NCI-H1694 treated with DMSO at 0.1 percent for 48 hours (cell line): Measurements from ENCODE around the gene PML.

ENCODE experiments used
- DNase-seq: peaks from one replicate; lab custom pipeline; 2025; lab: John Stamatoyannopoulos, UW

PML gene

GRCh38 chr15:74008901-74009300 lies 14.4 kb downstream of the PML start:
- DNase-seq: no peak

- no peak for DNase-seq
Observed at GRCh38 chr15:74010929-74011540, 16.5 kb downstream of the PML start.

- no peak for DNase-seq
Observed at GRCh38 chr15:74011610-74012009, 17.1 kb downstream of the PML start.

GRCh38 chr15:74013374-74013894 lies 18.9 kb downstream of the PML start:
- DNase-seq: no peak

GRCh38 chr15:74019734-74020133 lies 25.2 kb downstream of the PML start:
- DNase-seq: no peak

GRCh38 chr15:74022706-74023470 lies 28.4 kb downstream of the PML start:
- no peak for DNase-seq

DNA sequence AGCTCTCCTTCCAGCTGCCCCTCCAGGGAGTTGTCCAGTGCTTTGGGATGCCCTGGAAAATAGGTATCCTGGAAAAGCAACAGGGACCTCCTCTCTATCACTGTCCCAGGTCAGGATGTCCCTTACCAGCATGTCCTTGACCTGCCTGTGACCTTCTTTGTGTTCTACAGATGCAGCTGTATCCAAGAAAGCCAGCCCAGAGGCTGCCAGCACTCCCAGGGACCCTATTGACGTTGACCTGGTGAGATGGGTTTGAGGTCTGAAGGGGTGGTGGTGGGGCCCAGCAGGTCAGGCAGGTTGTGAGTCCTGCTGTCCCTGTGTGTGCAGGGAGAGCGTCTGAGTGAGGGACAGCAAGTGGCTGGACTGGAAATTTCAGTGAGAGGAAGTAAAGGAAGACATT lies 30.2 kb downstream of the PML start:
- no peak for DNase-seq

GRCh38 chr15:74025436-74025835 lies 30.9 kb downstream of the PML start:
- DNase-seq: no peak

DNA sequence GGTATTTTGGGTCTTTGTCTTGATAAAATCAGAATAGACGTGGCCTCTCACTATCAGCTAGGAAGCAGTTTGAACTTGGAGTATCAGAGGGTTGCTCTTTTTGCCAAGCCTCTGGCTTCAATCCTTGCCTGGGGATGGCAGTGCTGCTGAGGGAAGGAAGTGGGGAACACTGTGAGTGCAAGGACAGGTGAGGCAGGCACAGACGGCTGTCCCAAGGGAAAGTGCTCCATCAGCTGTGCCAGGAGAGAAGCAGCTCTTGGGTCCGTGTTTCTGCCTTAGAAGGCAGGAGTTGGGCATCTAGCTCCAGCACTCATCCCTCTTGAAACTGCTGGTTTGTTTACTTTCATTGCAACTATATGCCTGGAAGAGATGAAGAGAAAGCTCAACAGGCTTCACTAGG lies 33.2 kb downstream of the PML start:
- DNase-seq: no peak

DNA sequence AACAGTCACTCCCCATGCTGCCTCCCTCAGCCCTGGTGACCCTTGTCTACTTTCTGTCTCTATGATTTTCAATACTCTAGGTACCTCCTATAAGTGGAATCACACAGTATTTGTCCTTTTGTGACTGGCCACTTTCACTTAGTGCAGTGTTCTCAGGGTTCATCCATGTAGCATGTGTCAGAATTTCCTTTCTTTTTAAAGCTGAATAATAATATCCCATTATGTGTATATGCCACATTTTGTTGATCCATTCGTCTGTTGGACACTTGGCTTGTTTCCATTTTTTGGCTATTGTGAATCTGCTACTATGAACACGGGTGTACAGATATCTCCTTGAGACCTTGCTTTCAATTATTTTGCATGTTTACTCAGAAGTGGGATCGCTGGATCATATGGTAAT lies 34.1 kb downstream of the PML start:
- DNase-seq: no peak

GRCh38 chr15:74032046-74032445 lies 37.5 kb downstream of the PML start:
- DNase-seq: no peak

- no peak for DNase-seq
Observed at GRCh38 chr15:74032606-74033561, 38.4 kb downstream of the PML start.

DNA sequence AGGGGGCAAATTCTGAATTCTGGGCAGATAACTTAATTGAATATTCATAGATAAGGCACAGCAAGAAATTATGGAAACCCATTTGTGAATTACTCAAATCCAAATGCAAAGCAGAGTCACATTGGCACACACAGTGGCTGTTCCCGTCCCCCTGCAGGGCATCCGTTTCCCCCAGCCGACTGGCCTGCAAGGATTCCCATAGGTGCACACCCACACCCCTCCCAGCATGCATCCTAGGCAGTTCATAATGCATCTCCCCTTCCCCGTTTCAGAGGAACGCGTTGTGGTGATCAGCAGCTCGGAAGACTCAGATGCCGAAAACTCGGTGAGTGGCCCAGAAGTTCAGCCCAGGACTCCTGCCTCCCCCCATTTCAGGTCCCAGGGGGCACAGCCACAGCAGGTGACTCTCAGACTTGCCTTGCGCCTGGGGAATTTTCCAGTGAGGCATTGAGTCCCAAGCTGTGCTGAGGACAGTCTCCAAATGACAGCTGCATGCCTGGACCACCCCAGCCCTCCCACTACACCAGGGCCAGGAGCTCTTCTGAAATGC lies 39.8 kb downstream of the PML start:
- no peak for DNase-seq

DNA sequence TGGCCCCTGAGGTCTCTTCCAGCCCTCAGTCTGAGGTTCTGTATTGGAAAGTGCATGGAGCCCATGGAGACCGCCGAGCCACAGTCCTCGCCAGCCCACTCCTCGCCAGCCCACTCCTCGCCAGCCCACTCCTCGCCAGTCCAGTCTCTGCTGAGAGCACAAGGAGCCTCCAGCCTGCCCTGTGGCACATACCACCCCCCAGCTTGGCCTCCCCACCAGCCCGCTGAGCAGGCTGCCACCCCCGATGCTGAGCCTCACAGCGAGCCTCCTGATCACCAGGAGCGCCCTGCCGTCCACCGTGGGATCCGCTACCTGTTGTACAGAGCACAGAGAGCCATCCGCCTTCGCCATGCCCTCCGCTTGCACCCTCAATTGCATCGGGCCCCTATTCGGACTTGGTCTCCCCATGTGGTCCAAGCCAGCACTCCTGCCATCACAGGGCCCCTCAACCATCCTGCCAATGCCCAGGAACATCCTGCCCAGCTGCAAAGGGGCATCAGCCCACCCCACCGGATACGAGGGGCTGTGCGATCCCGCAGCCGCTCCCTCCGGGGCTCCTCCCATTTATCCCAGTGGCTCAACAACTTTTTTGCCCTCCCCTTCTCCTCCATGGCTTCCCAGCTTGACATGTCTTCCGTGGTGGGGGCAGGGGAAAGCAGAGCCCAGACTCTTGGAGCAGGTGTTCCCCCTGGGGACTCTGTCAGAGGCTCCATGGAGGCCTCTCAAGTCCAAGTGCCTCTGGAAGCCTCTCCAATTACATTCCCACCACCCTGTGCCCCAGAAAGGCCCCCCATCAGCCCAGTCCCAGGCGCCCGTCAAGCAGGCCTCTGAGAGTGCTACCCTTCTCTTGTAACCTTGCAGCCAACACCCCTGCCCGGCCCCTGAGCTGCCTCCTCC lies 40.9 kb downstream of the PML start:
- no peak for DNase-seq

DNA sequence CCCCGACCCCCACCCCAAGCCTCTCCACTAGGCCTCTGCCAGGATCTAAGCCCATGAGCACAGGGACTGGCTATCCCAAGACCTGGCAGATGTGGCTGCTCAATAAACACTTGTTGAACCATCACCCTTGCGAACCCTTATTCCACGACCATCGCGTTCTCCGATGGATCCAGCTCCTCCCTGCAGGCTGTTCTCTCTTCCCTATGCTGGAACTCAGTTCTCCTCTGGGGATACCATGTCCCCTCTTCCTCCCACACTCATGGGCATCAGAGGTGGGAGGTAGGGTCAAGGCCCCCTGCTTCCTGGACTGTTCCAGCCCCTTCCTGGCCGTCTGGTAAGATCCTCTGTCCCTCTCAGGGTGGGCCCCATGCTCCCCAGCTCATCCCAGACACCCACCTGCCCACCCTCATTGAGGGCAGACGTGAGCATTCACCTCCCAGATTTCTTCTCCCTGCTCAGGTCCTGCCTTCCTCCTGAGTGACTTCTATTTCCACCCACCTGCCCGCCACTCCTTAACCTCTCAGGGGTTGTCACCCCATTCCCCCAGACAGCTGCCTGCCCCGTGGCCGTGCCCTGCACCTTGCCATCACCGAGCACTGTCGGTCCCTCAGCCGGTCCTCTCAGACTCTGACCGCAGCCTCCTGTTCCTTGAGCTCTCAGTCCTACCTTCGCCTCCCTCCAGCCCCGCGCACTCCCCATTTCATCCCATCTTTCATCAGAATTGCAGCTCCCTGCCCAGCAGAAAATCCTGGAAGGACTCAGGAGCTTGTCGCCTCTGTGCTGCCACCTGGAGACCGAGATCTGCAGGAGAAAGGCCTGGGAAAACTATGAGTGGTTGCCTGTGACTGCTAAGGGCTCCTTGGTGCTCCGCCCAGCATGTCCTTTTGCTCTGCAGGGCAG lies 42.0 kb downstream of the PML start:
- peak; percentile 56 for DNase-seq

GRCh38 chr15:74037171-74038117 lies 42.9 kb downstream of the PML start:
- no peak for DNase-seq

DNA sequence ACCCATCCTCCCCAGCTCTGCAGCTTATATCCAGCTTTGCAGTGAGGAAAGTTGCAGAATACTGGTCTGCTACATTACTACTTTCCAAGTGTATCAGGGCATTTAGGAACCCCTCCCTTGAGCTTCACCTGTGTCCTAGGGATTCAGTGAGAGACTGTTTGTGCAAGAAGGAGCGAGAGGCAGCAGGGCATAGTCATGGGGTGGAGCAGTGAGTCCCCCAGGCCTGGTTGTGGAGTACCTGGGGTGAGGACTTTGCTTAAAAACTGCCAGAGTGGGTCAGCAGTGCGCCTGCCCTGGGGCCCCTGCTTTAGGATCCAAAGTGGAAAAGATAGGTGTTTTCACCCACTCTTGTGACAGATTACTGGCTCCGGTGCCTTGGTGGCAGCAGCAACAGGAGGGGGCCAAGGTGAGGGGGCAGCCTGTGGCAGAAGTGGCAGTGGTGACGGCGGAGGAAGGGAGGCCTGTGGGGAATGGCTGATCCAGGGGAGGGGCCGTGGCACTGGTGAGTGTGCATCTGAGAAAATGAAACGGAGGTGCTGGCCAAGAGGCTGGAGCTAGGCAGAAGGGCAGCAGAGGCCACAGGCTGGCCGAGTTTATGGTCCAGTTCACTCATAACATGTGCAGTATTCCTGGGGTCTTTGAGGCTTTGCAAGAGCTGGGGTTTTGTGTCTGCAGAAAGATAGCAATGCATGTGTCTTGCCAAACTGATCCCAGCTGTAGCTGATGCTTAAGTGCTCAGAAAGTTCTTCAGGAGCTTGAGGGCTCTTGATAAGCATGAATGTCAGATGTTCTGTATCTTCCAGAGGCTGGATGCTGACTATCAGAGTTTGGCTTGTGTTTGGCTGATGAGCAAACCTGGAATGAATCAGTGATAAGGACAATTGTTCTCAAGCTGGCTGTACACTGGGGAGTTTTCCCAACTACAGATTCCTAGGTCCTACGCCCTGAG lies 44.5 kb downstream of the PML start:
- no peak for DNase-seq

DNA sequence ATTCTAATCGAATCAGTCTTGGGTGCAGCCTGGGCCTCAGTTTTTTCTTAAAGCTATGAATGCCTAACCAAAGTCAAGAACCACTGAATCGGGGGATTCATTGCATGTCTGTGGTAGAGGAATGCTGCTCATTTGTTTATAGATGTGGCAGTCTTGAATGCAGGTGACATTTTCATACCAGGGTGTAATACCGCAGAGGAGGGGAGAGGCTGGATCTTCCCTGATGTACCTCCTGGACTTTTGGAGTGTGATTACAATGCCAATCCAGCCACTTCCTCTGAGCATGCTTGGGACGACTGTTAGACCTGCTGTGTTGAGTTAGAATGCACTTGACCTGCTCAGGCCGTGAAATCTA lies 45.1 kb downstream of the PML start:
- no peak for DNase-seq
